GM19025 (cell line): ENCODE results near the gene PIP4K2A.
"Not testable (repeated sequence)": the region's sequence is repeated elsewhere in the genome, so short reads cannot be mapped to it uniquely, and the experiment has no call there.

Source experiments
- ATAC-seq: cut with Tn5 transposase; IDR thresholded peaks from one replicate; pipeline ENCODE4 v1.9.1; 2021; ENCODE audit warnings: mild to moderate bottlenecking, low read depth, moderate library complexity; ENCODE audit not compliant: unreplicated experiment

PIP4K2A gene

GRCh38 chr10:22697800-22698199 lies 16.6 kb downstream of the PIP4K2A start:
- ATAC-seq: no peak

GRCh38 chr10:22697101-22697500 lies 17.3 kb downstream of the PIP4K2A start:
- no peak for ATAC-seq

GRCh38 chr10:22693860-22694259 lies 20.5 kb downstream of the PIP4K2A start:
- ATAC-seq: no peak

GRCh38 chr10:22693371-22693784 lies 21.0 kb downstream of the PIP4K2A start:
- peak; percentile 35 for ATAC-seq

- ATAC-seq: not testable (repeated sequence)
Measured at GRCh38 chr10:22692119-22692518, 22.3 kb downstream of the PIP4K2A start.

- ATAC-seq: peak; percentile 44
Measured at GRCh38 chr10:22690614-22691431, 23.6 kb downstream of the PIP4K2A start.

- peak; percentile 45 for ATAC-seq
Measured at GRCh38 chr10:22690158-22690557, 24.2 kb downstream of the PIP4K2A start.

- no peak for ATAC-seq
Measured at GRCh38 chr10:22686347-22686746, 28.0 kb downstream of the PIP4K2A start.

GRCh38 chr10:22685926-22686325 lies 28.5 kb downstream of the PIP4K2A start:
- ATAC-seq: no peak

GRCh38 chr10:22684699-22685098 lies 29.7 kb downstream of the PIP4K2A start:
- ATAC-seq: no peak

GRCh38 chr10:22683140-22683389 lies 31.3 kb downstream of the PIP4K2A start:
- ATAC-seq: peak; percentile 71

- ATAC-seq: no peak
Measured at GRCh38 chr10:22682237-22683139, 31.9 kb downstream of the PIP4K2A start.

- no peak for ATAC-seq
Measured at GRCh38 chr10:22681783-22682183, 32.6 kb downstream of the PIP4K2A start.

GRCh38 chr10:22681301-22681700 lies 33.1 kb downstream of the PIP4K2A start:
- ATAC-seq: no peak

GRCh38 chr10:22679608-22680007 lies 34.8 kb downstream of the PIP4K2A start:
- ATAC-seq: no peak

GRCh38 chr10:22677333-22677732 lies 37.0 kb downstream of the PIP4K2A start:
- ATAC-seq: no peak

- ATAC-seq: no peak
Measured at GRCh38 chr10:22676435-22676834, 37.9 kb downstream of the PIP4K2A start.

- no peak for ATAC-seq
Measured at GRCh38 chr10:22674573-22674930, 39.8 kb downstream of the PIP4K2A start.

- ATAC-seq: no peak
Measured at GRCh38 chr10:22673785-22674572, 40.4 kb downstream of the PIP4K2A start.

GRCh38 chr10:22673091-22673392 lies 41.3 kb downstream of the PIP4K2A start:
- no peak for ATAC-seq
